GM12874 (cell line): Measurements from ENCODE around the gene SLC6A11.

ENCODE experiments used
- TF ChIP-seq, protein P1 (sequence below): IDR thresholded peaks from 2 replicates; pipeline ENCODE4 v1.5.1; 2011; ENCODE audit warnings: low read depth, mild to moderate bottlenecking, control low read depth, low read length, moderate library complexity; ENCODE audit not compliant: insufficient read depth

The SLC6A11 gene

DNA sequence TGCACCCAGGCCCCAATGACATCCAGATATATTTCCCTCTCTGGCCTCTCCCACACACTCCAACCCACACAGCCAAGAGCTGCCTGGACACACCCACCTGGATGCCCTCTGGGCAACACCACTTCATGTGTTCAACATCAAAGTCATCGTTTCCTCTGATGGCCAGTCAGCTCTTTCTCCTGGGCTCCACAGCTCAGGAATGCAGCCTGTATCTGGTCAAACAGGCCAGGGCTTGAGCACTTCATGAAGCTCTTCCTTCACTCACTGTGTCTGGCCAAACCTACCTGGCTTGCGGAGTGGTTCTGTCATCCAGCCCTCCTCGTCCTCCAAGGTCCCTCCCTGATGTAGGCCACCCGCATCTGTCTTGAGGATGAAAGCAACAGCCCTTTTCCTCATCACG, 35.8 kb upstream of the SLC6A11 start:
- TF ChIP-seq, protein P1, sequence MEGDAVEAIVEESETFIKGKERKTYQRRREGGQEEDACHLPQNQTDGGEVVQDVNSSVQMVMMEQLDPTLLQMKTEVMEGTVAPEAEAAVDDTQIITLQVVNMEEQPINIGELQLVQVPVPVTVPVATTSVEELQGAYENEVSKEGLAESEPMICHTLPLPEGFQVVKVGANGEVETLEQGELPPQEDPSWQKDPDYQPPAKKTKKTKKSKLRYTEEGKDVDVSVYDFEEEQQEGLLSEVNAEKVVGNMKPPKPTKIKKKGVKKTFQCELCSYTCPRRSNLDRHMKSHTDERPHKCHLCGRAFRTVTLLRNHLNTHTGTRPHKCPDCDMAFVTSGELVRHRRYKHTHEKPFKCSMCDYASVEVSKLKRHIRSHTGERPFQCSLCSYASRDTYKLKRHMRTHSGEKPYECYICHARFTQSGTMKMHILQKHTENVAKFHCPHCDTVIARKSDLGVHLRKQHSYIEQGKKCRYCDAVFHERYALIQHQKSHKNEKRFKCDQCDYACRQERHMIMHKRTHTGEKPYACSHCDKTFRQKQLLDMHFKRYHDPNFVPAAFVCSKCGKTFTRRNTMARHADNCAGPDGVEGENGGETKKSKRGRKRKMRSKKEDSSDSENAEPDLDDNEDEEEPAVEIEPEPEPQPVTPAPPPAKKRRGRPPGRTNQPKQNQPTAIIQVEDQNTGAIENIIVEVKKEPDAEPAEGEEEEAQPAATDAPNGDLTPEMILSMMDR, result no peak

DNA sequence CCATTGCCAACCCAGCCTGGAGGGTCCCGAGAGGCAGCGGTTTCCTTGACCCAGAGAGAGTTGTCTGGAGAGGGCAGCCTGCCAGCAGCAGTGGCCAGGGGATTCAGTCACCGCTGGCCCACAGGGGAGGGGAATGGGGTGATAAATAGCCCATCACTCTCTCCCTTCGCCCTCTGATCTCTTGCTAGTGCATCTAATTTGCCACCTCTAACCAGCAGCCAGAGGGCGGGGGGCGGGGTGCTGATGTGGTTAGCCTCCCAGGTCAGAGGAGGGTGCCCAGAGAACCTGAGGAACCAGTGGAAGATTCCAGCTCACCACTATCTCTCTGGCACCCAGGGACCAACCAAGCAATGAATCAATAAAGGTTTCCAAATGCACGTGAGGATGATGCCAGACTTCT, 35.1 kb upstream of the SLC6A11 start:
- TF ChIP-seq, protein P1, result no peak

DNA sequence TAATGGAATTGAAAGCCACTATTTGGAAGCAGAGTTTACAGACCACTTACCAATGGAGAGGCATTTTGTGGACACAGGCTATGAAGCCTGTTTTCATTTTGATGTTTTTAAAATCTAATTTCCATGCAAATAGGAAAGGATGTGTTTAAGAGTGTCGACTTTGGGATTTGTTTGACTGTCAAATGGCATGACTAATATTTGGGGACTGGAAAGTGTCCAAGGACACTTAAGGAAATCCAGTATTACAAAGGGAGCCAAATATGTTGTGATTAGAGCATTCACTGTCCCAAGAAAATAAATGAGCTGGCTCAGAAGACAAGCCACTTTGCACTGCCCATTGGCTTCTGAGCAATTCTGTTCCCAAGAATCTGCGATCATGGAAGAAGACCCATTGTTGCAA, 34.0 kb upstream of the SLC6A11 start:
- TF ChIP-seq, protein P1, result no peak

DNA sequence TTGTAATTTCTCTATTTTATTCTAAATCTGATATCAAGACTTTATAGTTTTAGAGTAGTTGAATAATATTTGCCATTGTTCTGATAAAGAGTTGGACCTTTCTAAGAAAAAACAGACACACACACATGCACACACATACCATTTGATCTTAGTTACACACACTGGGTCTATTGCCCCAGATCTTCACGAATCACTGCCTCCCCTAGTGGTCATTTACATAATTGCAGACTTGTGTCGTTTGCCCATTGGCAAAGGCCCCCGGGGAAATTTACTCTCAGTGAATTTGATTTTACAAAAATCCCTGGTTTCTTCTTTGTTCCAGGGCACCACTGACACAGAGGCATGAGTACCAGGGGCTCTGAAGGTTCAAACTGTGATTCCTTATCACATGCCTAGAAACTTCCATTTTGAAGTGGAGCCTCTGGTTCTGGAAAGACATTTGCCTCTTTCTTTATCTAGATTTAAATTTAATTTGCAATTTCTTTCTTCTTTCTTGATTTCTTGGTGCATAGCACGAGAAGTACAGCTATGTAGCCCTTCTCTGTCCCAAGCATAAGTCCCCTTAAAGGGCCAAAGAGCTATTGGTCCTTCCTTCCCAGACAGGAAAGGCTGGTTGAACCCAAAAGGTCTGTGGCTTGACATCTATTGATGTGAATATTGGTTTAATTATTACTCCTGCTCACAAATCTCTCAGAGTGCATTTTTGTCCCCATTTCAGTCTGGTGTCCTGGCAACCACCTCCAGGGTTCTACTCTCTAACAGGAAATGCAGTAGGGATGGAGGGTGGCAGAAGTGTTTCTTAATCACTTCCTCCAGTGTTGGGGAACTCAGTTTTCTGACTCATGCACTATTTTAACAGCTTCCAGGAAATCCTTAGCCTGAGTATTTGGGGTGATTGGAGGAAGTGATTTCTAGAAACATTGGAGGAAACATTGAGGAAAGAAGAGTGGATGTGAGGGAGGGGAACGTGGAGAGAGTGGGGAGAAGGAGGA, 32.4 kb upstream of the SLC6A11 start:
- TF ChIP-seq, protein P1, result peak; percentile 80

DNA sequence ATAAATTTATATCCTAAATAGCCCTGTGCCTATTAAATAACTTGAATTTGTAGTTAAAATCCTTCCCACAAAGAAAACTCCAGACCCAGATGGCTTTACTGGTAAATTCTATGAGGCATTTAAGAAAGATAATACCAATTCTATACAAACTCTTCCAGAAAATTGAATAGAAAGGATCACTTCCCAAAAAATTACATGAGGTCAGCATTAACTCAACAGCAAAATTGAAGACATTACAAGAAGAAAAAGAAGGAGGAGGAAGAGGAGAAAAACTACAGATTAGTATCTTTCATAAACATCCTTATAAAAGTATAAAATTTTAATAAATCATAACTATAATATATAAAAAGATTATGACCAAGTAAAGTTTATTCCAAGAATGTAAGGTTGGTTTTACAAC, 29.4 kb upstream of the SLC6A11 start:
- TF ChIP-seq, protein P1, result no peak

GRCh38 chr3:10788451-10788850, 27.6 kb upstream of the SLC6A11 start:
- TF ChIP-seq, protein P1, result no peak

DNA sequence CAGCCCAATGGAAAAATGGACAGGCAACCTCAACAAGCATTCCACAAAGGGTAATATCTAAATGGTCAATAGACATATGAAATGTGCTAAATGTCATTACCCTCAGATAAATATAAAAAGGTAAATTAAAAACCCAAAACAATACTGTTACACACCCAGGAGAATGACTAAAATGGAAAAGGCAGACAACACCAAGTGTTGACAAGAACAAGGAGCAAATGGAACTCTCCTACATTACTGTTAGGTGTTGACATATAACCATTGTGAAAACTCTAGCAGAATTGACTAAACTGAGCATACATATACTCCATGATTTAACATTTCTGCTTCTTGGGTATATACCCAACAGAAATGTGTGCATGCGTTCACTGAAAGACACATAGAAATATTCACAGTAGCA, 25.3 kb upstream of the SLC6A11 start:
- TF ChIP-seq, protein P1, result no peak
